Heart right ventricle (tissue), 16 donors: ENCODE results near the gene RAI1. TPM values are rescaled to one million over a fixed set of nuclear protein-coding genes. Genes with fewer than 3 reads are reported as not detected.

ENCODE experiments used
- ATAC-seq, 8 donors: fragments of 200-7000 bp; cut with Tn5 transposase; one replicate each; pipeline ENCODE4 v1.9.1; 2020; ENCODE audit warnings: mild to moderate bottlenecking in 8 of 8, moderate library complexity in 8 of 8, moderate number of reproducible peaks in 1 of 8
- DNase-seq, 2 donors: peaks; one replicate each; pipeline ENCODE4 v3.0.0-alpha.2; 2020
- H3K27ac ChIP-seq, 10 donors: fragments of 200-600 bp; sonication (generic) in 2 of 10; one replicate each; pipeline versions ENCODE4 v1.5.0 to v1.8.0; 2020 to 2022; ENCODE audit warnings: mild to moderate bottlenecking in 3 of 10
- H3K27me3 ChIP-seq, 7 donors: fragments of 200-600 bp; one replicate each; pipeline ENCODE4 v1.8.0; 2021 to 2022; ENCODE audit warnings: mild to moderate bottlenecking in 2 of 7
- H3K36me3 ChIP-seq, 9 donors: fragments of 200-600 bp; sonication (generic) in 1 of 9; one replicate each; pipeline versions ENCODE4 v1.5.0 to v1.8.0; 2020 to 2022; ENCODE audit warnings: mild to moderate bottlenecking in 2 of 9
- H3K4me1 ChIP-seq, 9 donors: fragments of 200-600 bp; sonication (generic) in 1 of 9; one replicate each; pipeline versions ENCODE4 v1.5.0 to v1.8.0; 2020 to 2022; ENCODE audit warnings: mild to moderate bottlenecking in 4 of 9
- H3K4me3 ChIP-seq, 10 donors: fragments of 200-600 bp; sonication (generic) in 2 of 10; one replicate each; pipeline versions ENCODE4 v1.5.0 to v1.8.0; 2020 to 2022; ENCODE audit warnings: mild to moderate bottlenecking in 7 of 10, moderate library complexity in 2 of 10
- H3K9me3 ChIP-seq, 11 donors: fragments of 200-600 bp in 10 of 11; sonication (generic) in 2 of 11; one replicate each; pipeline versions ENCODE4 v1.5.0 to v1.8.0; 2013 to 2022; ENCODE audit warnings: mild to moderate bottlenecking in 2 of 11, control low read depth in 1 of 11, moderate library complexity in 1 of 11
- CTCF ChIP-seq, 9 donors: fragments of 200-600 bp; sonication (generic) in 2 of 9; IDR thresholded peaks; one replicate each; pipeline versions ENCODE4 v1.5.0 to v1.8.0; 2021 to 2022; ENCODE audit warnings: antibody characterized with exemption in 9 of 9, mild to moderate bottlenecking in 5 of 9, moderate library complexity in 1 of 9
- WGBS, 2 donors: extraction: QIAGEN DNeasy Blood & Tissue Kit; methylation state at CpG; one replicate each; pipeline ENCODE4 v1.1.7; 2013; ENCODE audit warnings: inconsistent platforms in 1 of 2; 5-methylcytosine and 5-hydroxymethylcytosine counted together
- intact Hi-C, 10 donors: fragments of 100-400 bp; cut with DNase I; formaldehyde crosslinking; loops; one replicate each; pipeline versions ENCODE4 v1.11.1 to v1.14.2; 2022
- polyA plus RNA-seq, 2 donors: library from polyadenylated mRNA; stranded (reverse); fragments of 200-250 nt; gene quantifications; one replicate each; pipeline ENCODE4 v1.2.3, GENCODE V29; 2013
- total RNA-seq, 10 donors: library from RNA; stranded (reverse); fragmentation: NEBNext Ultra II Directional in 3 of 10; extraction: Animal tissue kit (Norgen Biotek cat#: 25700) in 3 of 10; gene quantifications; one replicate each; pipeline versions ENCODE4 v1.2.1 to v1.2.4, GENCODE V29; 2021 to 2023
- donor health status: Arrhythmogenic right ventricular cardiomyopathy.
- donor health status: ischemic (EF 13 %, LVEDD 7.1; RV severe dilation, severe dysfunction).
- donor health status: healthy with polysubstance abuse.
- donor health status: DM: no; HTN: yes; CAD: no.
- donor health status: DM: no; HTN: no; CAD: no.
- donor health status: ischemic (EF 25% LVEDD 6.9; RV normal size, moderate dysfunction).
- donor health status: ischemic (EF 25% LVEDD 5.7; RV mildly dilated, moderate dysfunction).
- donor health status: healthy.
- donor health status: DM: yes; HTN: yes; CAD: no.
- donor health status: Ischemic cardiomyopathy.
- donor health status: ischemic (EF 35%, LVEDD 5.7; RV mildly dilated, moderate dysfunction).
- donor health status: nonischemic (EF 11% LVEDD 7.7; RV severe dilation, severe dysfunction).
- donor health status: DM: yes; HTN: yes; CAD: no.
- donor health status: PGD.
- donor health status: ischemic (EF 29% LVEDD 5.4; RV normal size, mild dysfunction).
- donor health status: nonischemic (EF 23%, LVEDD 6.1; RV moderate dilation, normal function).

Gene RAI1
- total and polyA plus RNA-seq, 12 donors = 13.8 to 32.0 (median 19.8) TPM

GRCh38 chr17:17779015-17779611 is 97.9 kb downstream of the RAI1 start:
- intact Hi-C loops = loop anchor here in 2 of 10 donors (10.0 kb wide), 1 partner anchor 94 kb away; the partner anchor contains the start of gene RAI1 (in 2 of the 2)

GRCh38 chr17:17780922-17781590 is 99.8 kb downstream of the RAI1 start:
- Histone ChIP-seq H3K9me3 (no peaks in the 10 kb centered on the region), H3K4me1 (peaks cover 45 to 85% (median 72%) of the 10 kb centered on the region in 9 donors), H3K27me3 (peaks cover 0 to 32% (median 0%) of the 10 kb centered on the region in 7 donors), H3K36me3 (no peaks in the 10 kb centered on the region), H3K27ac (peak overlapping the region; percentile 68 to 97 (median 91)), H3K4me3 (peak overlapping the region in 4 of 10 donors; percentile 61 to 68 (median 65))
- ATAC-seq (peak in 4 of 8 donors; percentile 1 to 9 (median 4)), DNase-seq (peak in 1 of 2 donors; percentile 35)
- intact Hi-C loops = loop anchor here in 4 of 10 donors (5.0 kb wide), 1 partner anchor 99 kb away; the partner anchor contains the start of gene RAI1 (in 4 of the 4)
- peak in 3 of 9 donors; percentile 9 to 29 (median 20) for TF ChIP-seq CTCF (IDR thresholded peaks at IDR 0.05)
- WGBS, 2 donors = 35 to 36% methylated on average over 11 of the region's 11 CpGs

More at GRCh38 chr17:17779015-17779611, 97.9 kb downstream of the RAI1 start:
- DNase-seq (peak in 1 of 2 donors; percentile 47), ATAC-seq (peak in 4 of 8 donors; percentile 4 to 25 (median 20))
- H3K36me3 ChIP-seq = no peaks in the 10 kb centered on the region
- no peak overlapping the region for H3K4me3 ChIP-seq
- H3K27me3 ChIP-seq = peaks cover 0 to 32% (median 0%) of the 10 kb centered on the region in 7 donors
- H3K9me3 ChIP-seq = no peaks in the 10 kb centered on the region
- peaks cover 41 to 73% (median 58%) of the 10 kb centered on the region in 9 donors for H3K4me1 ChIP-seq
- TF ChIP-seq CTCF (IDR thresholded peaks at IDR 0.05) = no peak
- 43 to 46% methylated on average over 16 of the region's 16 CpGs for WGBS, 2 donors
- H3K27ac ChIP-seq = peak overlapping the region; percentile 11 to 97 (median 83)

GRCh38 chr17:17781591-17782496 is 100.6 kb downstream of the RAI1 start:
- H3K36me3 ChIP-seq = no peaks in the 10 kb centered on the region
- WGBS, 2 donors = 4% methylated on average over 77 to 88 of the region's 88 CpGs
- ATAC-seq (peak; percentile 58 to 78 (median 62)), DNase-seq (peak; percentile 85 to 87)
- intact Hi-C loops = loop anchor here in 4 of 10 donors (5.0 kb wide), 1 partner anchor 100 kb away; the partner anchor contains the start of gene RAI1 (in 4 of the 4)
- H3K4me1 ChIP-seq = peaks cover 45 to 92% (median 72%) of the 10 kb centered on the region in 9 donors
- TF ChIP-seq CTCF (IDR thresholded peaks at IDR 0.05) = no peak
- no peaks in the 10 kb centered on the region for H3K9me3 ChIP-seq
- H3K27ac ChIP-seq = peak overlapping the region; percentile 68 to 97 (median 91)
- peak overlapping the region; percentile 30 to 68 (median 60) for H3K4me3 ChIP-seq
- H3K27me3 ChIP-seq = peaks cover 0 to 32% (median 0%) of the 10 kb centered on the region in 7 donors
